Stimulated activated naive CD8-positive, alpha-beta T cell treated with anti-CD3 and anti-CD28 coated beads, Interleukin-15, Interleukin-2, amounts not matched to agents 100 ng/mL and 50 ng/mL, for 24 hours (primary cell): ENCODE data around the gene ALG2.
A peak's percentile ranks its signal among the peaks of the same experiment; 100 is the strongest.

ENCODE experiments used
- H3K27ac Mint-ChIP-seq: one replicate; pipeline ENCODE4 v1.8.0; 2021; ENCODE audit warnings: mild to moderate bottlenecking, mixed read lengths
- H3K27me3 Mint-ChIP-seq: one replicate; pipeline ENCODE4 v1.8.0; 2021; ENCODE audit warnings: mixed read lengths
- H3K36me3 Mint-ChIP-seq: one replicate; pipeline ENCODE4 v1.8.0; 2021; ENCODE audit warnings: low read depth, mixed read lengths
- H3K4me1 Mint-ChIP-seq: one replicate; pipeline ENCODE4 v1.8.0; 2021; ENCODE audit warnings: low read depth, mixed read lengths
- H3K4me3 Mint-ChIP-seq: one replicate; pipeline ENCODE4 v1.8.0; 2021; ENCODE audit warnings: mild to moderate bottlenecking, mixed read lengths
- H3K9me3 Mint-ChIP-seq: one replicate; pipeline ENCODE4 v1.8.0; 2021; ENCODE audit warnings: mixed read lengths

Gene ALG2

DNA sequence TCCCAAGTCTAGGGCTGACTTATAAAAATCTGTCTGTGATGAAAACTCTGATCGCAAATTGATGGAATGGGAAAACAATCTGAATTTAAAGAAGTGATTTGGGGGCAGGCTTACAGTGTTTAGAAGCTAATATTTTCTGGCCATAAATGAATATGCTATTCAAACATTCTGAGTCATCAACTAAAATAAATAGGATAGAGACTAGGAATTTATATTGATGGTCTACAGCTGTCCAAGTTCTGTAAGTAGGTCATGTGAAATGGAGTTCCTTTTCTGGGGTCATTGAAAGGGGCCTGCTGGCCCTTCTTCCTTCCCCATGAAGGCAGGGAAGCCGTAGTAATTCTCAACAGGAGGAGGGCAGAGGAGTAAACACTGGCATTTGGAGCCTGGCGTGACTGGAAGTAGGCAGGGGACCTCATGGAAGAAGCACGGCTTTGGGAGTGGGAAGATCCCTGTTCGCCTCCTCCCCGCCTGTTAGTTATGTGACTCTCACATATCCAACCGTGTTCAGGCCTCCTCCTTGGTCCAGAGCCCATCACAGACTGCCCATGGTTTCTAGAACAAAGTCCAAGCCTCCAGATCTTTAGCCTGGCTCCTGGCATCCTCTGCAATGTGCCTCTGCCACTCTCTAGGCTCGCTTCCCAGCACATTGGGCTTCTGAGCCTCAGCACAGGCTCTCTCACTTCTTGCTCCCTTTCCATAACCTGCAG is 31.7 kb downstream of the ALG2 start:
- no peak overlapping the region for H3K4me3 Mint-ChIP-seq
- no peaks in the 10 kb centered on the region for H3K36me3 Mint-ChIP-seq
- peaks cover 21% of the 10 kb centered on the region for H3K4me1 Mint-ChIP-seq
- H3K9me3 Mint-ChIP-seq = no peaks in the 10 kb centered on the region
- H3K27ac Mint-ChIP-seq = no peak overlapping the region
- peaks cover 11% of the 10 kb centered on the region for H3K27me3 Mint-ChIP-seq

- no peaks in the 10 kb centered on the region for H3K36me3 Mint-ChIP-seq
- H3K27me3 Mint-ChIP-seq = peaks cover 11% of the 10 kb centered on the region
- no peak overlapping the region for H3K4me3 Mint-ChIP-seq
- H3K27ac Mint-ChIP-seq = no peak overlapping the region
- H3K4me1 Mint-ChIP-seq = peaks cover 30% of the 10 kb centered on the region
- no peaks in the 10 kb centered on the region for H3K9me3 Mint-ChIP-seq
These were observed 32.6 kb downstream of the ALG2 start for GRCh38 chr9:99189186-99189585.

DNA sequence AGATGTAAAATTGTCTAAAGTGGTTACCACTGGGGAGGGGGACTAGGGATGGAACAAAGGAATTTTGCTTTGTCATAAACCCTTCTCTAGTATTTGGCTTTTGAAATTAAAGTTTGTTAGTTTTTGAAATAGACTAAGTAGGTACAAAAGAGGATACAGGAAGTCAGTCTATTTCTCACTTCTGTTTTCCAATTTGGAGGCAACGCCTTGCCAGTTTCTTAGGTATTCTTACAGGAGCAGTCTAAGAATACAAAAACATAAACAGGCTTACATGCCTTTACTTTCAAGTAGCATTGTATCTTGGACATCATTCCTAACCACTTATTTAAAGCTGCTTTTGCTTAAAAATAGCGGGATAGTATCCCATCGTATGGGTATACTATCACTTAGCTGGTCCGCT is 34.4 kb downstream of the ALG2 start:
- Mint-ChIP-seq H3K27ac (no peak overlapping the region), H3K9me3 (no peaks in the 10 kb centered on the region), H3K4me1 (peaks cover 40% of the 10 kb centered on the region), H3K4me3 (no peak overlapping the region), H3K27me3 (peaks cover 5% of the 10 kb centered on the region), H3K36me3 (no peaks in the 10 kb centered on the region)

DNA sequence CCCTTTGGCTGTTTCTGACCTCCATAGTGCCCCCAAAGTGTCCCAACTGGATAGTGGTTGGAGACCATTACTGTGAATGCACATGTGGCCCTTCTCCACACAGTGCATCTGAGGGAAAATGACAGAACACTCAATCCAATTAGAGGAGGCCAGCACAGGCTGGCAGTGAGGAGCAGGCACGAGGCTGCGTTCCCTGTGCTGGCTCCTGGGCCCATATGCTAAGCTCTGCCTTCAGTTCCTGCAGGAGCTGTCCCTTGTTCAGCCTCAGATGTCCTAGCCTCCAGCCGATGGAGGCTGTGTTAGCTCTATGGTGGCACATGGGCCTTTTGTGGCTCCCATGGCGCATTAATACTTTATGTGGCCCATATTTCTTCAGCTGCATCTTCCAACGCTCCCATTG is 35.8 kb downstream of the ALG2 start:
- no peaks in the 10 kb centered on the region for H3K36me3 Mint-ChIP-seq
- H3K27ac Mint-ChIP-seq = no peak overlapping the region
- peaks cover under 1% of the 10 kb centered on the region for H3K27me3 Mint-ChIP-seq
- H3K9me3 Mint-ChIP-seq = no peaks in the 10 kb centered on the region
- peaks cover 54% of the 10 kb centered on the region for H3K4me1 Mint-ChIP-seq
- no peak overlapping the region for H3K4me3 Mint-ChIP-seq

DNA sequence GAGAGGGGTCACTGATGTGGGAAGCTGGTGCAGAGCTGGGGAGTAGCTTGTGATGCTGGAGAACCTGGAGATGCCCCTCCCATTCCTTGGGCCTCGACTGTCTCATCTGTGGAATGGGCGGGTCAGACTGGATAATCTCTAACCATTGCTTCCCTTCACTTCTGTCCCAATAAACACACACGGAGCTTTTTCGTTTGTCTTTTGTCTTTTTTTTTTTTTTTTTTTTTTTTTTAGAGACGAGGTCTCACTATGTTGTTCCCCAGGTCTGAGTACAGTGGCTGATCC is 36.5 kb downstream of the ALG2 start:
- Mint-ChIP-seq H3K4me1 (peaks cover 60% of the 10 kb centered on the region), H3K27ac (no peak overlapping the region), H3K27me3 (no peaks in the 10 kb centered on the region), H3K4me3 (no peak overlapping the region), H3K36me3 (no peaks in the 10 kb centered on the region), H3K9me3 (no peaks in the 10 kb centered on the region)

DNA sequence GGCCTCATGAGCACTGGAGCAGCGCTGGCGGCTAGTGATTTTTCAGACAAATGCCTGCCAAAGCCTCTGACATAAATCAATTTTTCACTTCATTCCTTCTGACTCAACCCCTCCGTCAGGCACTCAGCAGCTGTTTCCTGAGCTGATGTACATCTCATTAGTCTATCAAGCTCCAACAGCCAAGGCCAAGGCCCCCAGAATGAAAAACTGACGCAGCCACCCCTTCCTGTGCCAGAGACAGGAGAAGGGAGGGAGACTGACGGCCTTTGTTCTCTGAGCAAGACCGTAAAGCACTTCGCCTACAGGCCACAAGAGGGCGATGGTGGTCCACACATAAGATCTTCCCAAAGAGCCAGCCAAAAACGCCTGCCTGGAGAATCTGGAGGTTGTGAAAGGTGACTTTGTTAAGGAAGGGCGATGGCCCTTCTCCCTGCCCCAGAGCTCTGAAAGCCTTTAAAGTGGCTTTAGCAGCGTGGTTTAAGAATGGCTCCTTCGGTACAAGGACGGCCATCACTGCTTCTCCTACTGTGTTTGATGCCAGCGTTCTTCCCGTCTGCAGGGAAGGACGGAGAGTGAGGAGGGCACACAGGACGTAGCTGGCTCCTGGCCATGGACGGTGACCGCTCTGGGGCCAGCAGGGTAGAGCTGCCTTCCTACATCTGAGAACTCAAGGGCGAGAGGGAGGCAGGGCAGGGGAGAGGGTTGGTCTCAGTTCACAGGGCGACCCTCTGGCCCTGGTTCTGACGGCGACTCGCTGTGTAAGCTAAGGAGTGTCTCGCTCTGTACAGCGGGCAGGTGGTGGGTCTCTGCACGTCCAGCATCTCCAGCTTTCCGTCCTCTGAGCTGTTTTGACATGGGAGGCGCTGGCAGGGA is 37.0 kb downstream of the ALG2 start:
- H3K27me3 Mint-ChIP-seq = no peaks in the 10 kb centered on the region
- no peaks in the 10 kb centered on the region for H3K9me3 Mint-ChIP-seq
- peak overlapping the region; percentile 89 for H3K27ac Mint-ChIP-seq
- peaks cover 66% of the 10 kb centered on the region for H3K4me1 Mint-ChIP-seq
- peak overlapping the region; percentile 31 for H3K4me3 Mint-ChIP-seq
- no peaks in the 10 kb centered on the region for H3K36me3 Mint-ChIP-seq

DNA sequence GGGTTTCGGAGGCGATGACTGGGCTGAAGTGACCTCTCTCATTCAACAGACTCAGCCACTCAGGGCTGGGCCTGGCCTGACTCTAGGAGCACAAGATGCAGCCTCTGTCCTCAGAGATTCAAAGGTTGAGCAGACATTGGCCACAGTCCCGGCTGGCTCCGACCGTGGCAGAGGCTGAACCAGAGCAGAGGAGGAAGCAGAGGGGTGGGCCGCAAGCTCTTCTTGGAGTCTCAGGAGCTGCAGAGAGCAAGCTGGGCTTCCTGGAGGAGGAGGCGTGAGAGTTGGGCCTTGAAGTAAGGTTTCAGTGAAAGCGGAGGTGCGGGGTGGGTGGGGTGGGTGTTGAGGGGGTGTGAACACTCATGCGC is 37.6 kb downstream of the ALG2 start:
- Mint-ChIP-seq H3K27me3 (no peaks in the 10 kb centered on the region), H3K36me3 (no peaks in the 10 kb centered on the region), H3K9me3 (no peaks in the 10 kb centered on the region), H3K27ac (peak overlapping the region; percentile 89), H3K4me3 (peak overlapping the region; percentile 31), H3K4me1 (peaks cover 72% of the 10 kb centered on the region)

- no peaks in the 10 kb centered on the region for H3K36me3 Mint-ChIP-seq
- H3K27me3 Mint-ChIP-seq = no peaks in the 10 kb centered on the region
- H3K4me1 Mint-ChIP-seq = peaks cover 77% of the 10 kb centered on the region
- H3K27ac Mint-ChIP-seq = peak overlapping the region; percentile 39
- H3K9me3 Mint-ChIP-seq = no peaks in the 10 kb centered on the region
- no peak overlapping the region for H3K4me3 Mint-ChIP-seq
These were observed 38.1 kb downstream of the ALG2 start for GRCh38 chr9:99183616-99184015.

DNA sequence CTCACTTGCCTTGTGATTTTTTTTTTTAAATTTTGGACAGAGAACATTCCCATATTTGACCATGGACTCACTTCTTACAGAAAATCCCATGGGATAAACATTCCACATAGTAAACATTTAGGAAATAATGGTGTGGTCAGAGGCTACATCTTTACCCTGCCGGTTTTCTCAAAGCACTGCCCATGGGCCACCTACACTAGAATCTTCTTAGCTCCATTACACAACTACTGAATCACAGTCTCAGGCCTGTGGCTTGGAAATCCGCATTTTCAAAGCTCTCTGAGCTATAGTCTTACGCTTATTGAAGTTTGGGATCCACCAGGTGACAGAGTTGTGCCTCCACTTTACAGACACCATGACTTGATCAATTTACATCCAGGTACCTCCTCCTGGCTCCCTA is 39.4 kb downstream of the ALG2 start:
- no peaks in the 10 kb centered on the region for H3K27me3 Mint-ChIP-seq
- peaks cover 75% of the 10 kb centered on the region for H3K4me1 Mint-ChIP-seq
- H3K27ac Mint-ChIP-seq = no peak overlapping the region
- H3K4me3 Mint-ChIP-seq = peak overlapping the region; percentile 5
- no peaks in the 10 kb centered on the region for H3K36me3 Mint-ChIP-seq
- H3K9me3 Mint-ChIP-seq = no peaks in the 10 kb centered on the region

DNA sequence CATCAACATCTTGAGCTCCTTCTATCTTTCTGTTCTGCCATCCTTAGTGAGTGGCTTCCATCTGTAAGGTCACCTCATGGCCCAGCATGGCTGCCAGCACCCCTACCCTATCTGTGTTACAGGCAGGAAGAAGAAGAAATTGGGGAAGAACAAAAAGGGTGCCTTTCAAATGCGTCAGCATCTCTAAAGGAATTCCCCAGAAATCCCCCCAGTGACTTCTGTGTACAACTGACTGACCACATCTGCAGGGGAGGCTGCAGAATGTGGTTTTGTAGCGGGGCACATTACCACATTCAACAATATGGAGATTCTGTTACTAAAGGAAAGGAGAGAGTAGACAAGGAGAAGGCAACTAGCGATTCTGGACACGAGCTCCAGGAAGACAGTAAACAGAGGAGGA is 40.1 kb downstream of the ALG2 start:
- Mint-ChIP-seq H3K27ac (peak overlapping the region; percentile 90), H3K27me3 (no peaks in the 10 kb centered on the region), H3K9me3 (no peaks in the 10 kb centered on the region), H3K4me1 (peaks cover 75% of the 10 kb centered on the region), H3K4me3 (peak overlapping the region; percentile 67), H3K36me3 (no peaks in the 10 kb centered on the region)

DNA sequence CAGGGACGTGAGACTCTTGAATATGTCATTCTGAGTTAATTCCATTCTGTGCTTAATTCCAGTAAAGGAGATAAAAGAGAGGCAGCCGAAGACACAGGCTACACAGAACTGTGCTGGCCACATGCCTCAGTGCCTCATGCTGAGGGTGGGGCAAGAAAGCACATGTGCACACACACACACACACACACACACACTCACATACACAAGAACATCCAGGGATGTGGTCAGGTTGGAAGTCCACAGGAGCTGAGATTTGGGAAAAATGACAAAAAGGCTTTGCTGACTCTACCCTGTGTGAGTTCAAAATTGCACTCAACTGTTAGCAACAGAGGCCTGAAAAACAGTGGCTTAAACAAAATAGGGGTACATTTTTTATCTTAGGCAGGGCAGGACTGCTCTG is 40.5 kb downstream of the ALG2 start:
- Mint-ChIP-seq H3K4me1 (peaks cover 75% of the 10 kb centered on the region), H3K4me3 (peak overlapping the region; percentile 67), H3K9me3 (no peaks in the 10 kb centered on the region), H3K27ac (peak overlapping the region; percentile 90), H3K27me3 (no peaks in the 10 kb centered on the region), H3K36me3 (no peaks in the 10 kb centered on the region)

DNA sequence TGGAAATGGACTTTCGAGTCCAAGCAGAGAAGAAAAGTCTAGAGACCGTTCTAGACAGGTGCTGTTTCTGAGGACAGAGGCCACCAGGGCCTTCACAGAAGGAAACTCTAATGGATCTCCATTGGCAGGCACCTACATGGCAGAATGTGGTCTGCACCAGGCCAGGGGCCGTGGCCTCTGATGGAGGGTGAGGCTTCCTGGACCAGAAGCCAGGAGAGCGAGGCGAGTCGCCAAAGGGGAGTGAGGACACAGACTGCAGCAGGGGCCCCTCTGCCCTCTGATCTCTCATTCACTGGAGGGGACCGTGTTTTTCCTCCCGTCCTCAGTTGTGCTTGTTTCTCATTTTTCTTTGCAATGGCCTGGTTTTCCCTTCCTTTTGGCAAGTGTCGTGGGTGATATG is 41.1 kb downstream of the ALG2 start:
- H3K27ac Mint-ChIP-seq = peak overlapping the region; percentile 90
- H3K9me3 Mint-ChIP-seq = no peaks in the 10 kb centered on the region
- H3K27me3 Mint-ChIP-seq = no peaks in the 10 kb centered on the region
- peaks cover 75% of the 10 kb centered on the region for H3K4me1 Mint-ChIP-seq
- peak overlapping the region; percentile 67 for H3K4me3 Mint-ChIP-seq
- H3K36me3 Mint-ChIP-seq = no peaks in the 10 kb centered on the region

- Mint-ChIP-seq H3K27ac (peak overlapping the region; percentile 90), H3K9me3 (no peaks in the 10 kb centered on the region), H3K36me3 (no peaks in the 10 kb centered on the region), H3K4me3 (no peak overlapping the region), H3K4me1 (peaks cover 71% of the 10 kb centered on the region), H3K27me3 (no peaks in the 10 kb centered on the region)
These were observed 41.5 kb downstream of the ALG2 start for GRCh38 chr9:99180199-99180598.

DNA sequence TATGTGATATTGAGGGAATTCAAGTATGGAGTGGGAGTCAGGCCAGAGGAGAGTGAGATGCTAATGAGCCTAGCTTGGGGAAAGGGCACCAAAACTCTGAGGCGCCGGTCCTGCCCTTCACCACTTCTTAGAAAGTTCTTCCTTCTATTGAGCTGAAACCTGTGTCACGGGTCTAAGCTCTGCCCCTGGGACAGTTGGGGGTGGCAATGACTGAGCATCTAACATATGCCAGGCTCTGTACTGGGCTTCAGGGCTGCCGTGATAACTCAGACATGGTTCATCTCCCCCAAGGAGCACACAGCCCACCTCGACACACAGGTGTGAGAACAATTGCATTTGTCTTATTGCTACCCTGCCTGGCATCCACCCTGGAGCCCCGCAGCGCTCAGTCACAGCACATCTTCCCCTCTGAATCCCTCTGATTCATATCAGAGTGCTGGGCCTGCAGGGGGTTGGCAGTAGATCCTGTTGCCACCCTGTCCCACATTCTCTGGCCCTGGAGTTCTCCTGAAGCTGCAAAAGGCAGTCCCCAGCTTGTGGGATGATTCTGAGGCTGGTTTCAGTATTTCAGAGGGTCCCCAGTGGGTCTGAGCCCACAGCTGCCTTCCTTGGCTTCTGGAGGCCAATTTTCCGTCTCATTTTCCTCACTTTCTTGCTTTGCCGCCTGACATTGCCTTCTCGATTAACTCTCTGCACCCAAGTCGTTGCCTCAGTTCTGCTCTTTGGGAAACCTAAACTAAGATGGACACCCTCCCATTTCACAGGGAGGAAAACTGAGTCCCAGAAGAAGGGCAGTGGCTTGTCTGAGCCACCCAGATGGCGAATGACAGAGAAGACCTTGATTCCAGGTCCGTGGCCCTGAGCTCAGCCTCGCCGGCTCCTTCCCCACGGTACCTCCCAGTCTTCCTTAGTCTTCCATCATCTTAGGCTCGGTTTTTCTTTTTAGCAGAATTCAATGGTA is 42.5 kb downstream of the ALG2 start:
- Mint-ChIP-seq H3K4me3 (no peak overlapping the region), H3K4me1 (peaks cover 64% of the 10 kb centered on the region), H3K27ac (no peak overlapping the region), H3K36me3 (no peaks in the 10 kb centered on the region), H3K27me3 (no peaks in the 10 kb centered on the region), H3K9me3 (no peaks in the 10 kb centered on the region)
